Activated T-helper 2 cell treated with anti-CD3 and anti-CD28 coated beads, Interferon-gamma antibody, Interleukin-2, Interleukin-4, amounts not matched to agents 10 μg/mL and 5 μg/mL and 100 μg/mL, durations not matched to agents 14 hours and 24 hours and 36 hours (primary cell): ENCODE measurements around the gene PNMA8B. TPM values are rescaled to one million over a fixed set of nuclear protein-coding genes. Genes with fewer than 3 reads are reported as not detected.

Experiments used
- DNase-seq: peaks from one replicate; pipeline ENCODE4 v3.0.0; 2021; ENCODE audit warnings: low spot score
- H3K27ac Mint-ChIP-seq: one replicate; pipeline ENCODE4 v1.8.0; 2021; ENCODE audit warnings: mixed read lengths
- H3K27me3 Mint-ChIP-seq: one replicate; pipeline ENCODE4 v1.8.0; 2021; ENCODE audit warnings: low read depth, mixed read lengths
- H3K36me3 Mint-ChIP-seq: one replicate; pipeline ENCODE4 v1.8.0; 2021; ENCODE audit warnings: low read depth, mixed read lengths
- H3K4me1 Mint-ChIP-seq: one replicate; pipeline ENCODE4 v1.8.0; 2021; ENCODE audit warnings: low read depth, mixed read lengths
- H3K4me3 Mint-ChIP-seq: one replicate; pipeline ENCODE4 v1.8.0; 2021; ENCODE audit warnings: low read depth, mild to moderate bottlenecking, moderate library complexity, mixed read lengths
- H3K9me3 Mint-ChIP-seq: one replicate; pipeline ENCODE4 v1.8.0; 2021; ENCODE audit warnings: mixed read lengths
- intact Hi-C: fragments of 100-400 bp; cut with micrococcal nuclease; formaldehyde crosslinking; loops from one replicate; pipeline ENCODE4 v1.15.1; 2023
- total RNA-seq: library from RNA; stranded (reverse); gene quantifications from 2 replicates; pipeline ENCODE4 v1.2.3, GENCODE V29; 2022

Gene PNMA8B
- total RNA-seq, 1 donor from 2014 or later: not detected

DNA sequence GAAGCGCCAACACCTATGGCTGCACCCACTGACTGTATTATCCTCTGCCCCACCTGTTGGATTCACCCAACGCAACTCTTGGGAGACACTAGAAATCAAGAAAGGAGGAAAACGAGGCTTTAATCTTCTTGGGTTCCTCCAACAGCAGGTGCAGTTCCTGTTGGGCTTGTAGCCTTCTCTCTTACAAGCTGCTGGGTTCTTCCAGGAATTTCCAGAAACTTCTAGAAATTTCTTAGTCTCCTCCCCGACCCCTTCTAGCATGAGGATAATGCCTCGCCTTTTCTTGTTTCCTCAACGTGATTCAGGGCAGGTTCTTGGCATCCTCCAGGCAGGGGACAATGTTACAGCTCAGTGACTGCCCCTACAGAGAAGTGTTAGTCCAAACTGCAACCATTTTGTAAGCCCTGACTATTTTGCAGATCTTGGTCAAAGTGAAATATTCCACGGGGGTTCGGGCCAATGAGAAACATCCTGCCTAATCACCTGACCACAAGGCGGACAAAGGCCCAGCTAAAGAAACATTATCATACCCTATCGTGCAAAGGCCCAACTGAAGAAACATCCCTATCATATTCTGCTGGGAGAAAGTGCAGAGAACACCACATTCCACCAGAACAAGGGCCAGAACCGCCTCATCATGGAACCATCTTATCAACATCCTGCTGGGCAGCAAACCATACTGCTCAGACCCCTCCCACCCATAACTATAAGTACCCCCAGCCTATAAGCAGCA lies 23.7 kb downstream of the PNMA8B start:
- intact Hi-C loops: no loop called here
- H3K36me3 Mint-ChIP-seq: no peaks in the 10 kb centered on the region
- no peak overlapping the region for H3K4me3 Mint-ChIP-seq

DNA sequence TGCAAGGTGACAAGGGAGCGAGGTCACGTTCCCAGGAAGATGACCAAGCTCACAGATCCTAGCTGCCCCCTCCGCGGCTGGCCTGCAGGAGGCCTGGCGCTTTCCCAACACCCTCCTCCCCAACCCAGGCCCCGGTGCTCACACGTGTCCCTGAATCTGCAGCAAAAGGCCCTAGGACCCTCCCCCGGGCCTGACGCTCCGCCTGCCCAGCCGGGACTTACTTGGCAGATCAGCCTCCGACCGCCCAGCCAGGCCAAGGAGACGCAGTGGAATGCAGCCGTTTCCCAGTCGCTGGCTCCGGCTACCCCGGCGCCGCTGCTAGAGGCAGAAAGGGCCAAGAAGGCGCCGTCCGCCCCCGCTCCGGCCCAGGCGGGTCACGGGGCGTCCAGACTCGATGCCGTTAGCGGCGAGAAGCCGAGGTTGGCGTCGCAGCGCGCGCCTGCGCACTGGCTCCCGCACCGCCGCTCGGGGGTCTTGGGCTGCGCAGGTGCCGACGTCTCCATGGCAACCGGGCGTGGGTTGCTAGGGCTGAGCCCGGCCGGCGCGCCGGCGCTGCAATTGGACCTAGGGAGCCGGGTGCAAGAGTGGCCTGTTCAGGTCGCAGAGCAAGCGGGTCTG lies 24.4 kb downstream of the PNMA8B start, which contains the start of gene PNMA8A:
TSS of gene PNMA8A (minus strand) at position 448 of the 618 bp plus-strand sequence. CDS start 528 bp downstream, outside the sequence.
- intact Hi-C loops: no loop called here
- H3K4me3 Mint-ChIP-seq: no peak within 1 kb of the TSS
- peaks cover 41% of the 10 kb centered on the region for H3K27me3 Mint-ChIP-seq
- no peaks in the 10 kb centered on the region for H3K9me3 Mint-ChIP-seq
- H3K4me1 Mint-ChIP-seq: peaks cover 3% of the 10 kb centered on the region
- no peak for DNase-seq
- H3K27ac Mint-ChIP-seq: no peak within 1 kb of the TSS
- no peaks in the 10 kb centered on the region for H3K36me3 Mint-ChIP-seq

More for the DNA sequence above, 23.7 kb downstream of the PNMA8B start:
- Mint-ChIP-seq H3K9me3 (no peaks in the 10 kb centered on the region), H3K27ac (no peak overlapping the region), H3K4me1 (no peaks in the 10 kb centered on the region), H3K27me3 (peaks cover 39% of the 10 kb centered on the region)
- DNase-seq: no peak

GRCh38 chr19:46470376-46470775 lies 25.3 kb downstream of the PNMA8B start:
- Mint-ChIP-seq H3K4me1 (peaks cover 3% of the 10 kb centered on the region), H3K4me3 (no peak overlapping the region), H3K9me3 (no peaks in the 10 kb centered on the region), H3K27me3 (peaks cover 41% of the 10 kb centered on the region), H3K36me3 (no peaks in the 10 kb centered on the region), H3K27ac (no peak overlapping the region)
- DNase-seq: no peak
- intact Hi-C loops: no loop called here

DNA sequence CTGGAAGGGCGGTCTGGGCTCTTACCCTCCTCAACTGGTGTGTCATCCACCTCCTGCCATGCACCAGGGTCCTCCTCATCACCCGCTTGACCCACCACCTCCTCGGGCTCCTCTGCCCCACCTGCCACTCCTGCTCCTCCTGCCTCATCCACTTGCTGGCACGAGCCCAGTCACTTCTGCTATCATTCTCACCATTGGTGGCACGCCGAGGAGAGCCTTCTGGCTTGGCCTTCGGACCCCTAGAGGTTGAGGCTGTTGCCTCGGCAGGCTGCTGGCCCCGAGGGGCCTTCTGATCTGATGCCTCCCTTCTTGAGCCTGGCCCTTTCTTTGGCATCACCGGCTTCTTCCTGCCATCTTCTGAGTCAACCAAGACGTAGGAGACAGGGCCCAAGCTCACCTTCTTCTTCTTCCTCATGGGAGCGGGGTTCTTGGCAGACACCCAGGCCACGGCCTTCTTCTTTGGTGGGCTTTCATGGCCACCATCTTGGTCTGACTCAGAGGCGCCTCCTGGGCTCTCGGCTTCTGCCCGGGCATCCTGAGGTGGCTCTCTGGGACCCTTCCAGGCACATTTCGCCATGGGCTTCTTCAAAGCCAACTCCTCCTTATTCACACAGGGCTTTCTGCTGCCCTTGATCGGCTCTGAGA lies 26.0 kb downstream of the PNMA8B start:
- no peak for DNase-seq
- H3K36me3 Mint-ChIP-seq: no peaks in the 10 kb centered on the region
- peaks cover 41% of the 10 kb centered on the region for H3K27me3 Mint-ChIP-seq
- H3K4me1 Mint-ChIP-seq: peaks cover 3% of the 10 kb centered on the region
- intact Hi-C loops: no loop called here
- H3K9me3 Mint-ChIP-seq: no peaks in the 10 kb centered on the region
- no peak overlapping the region for H3K4me3 Mint-ChIP-seq
- no peak overlapping the region for H3K27ac Mint-ChIP-seq

DNA sequence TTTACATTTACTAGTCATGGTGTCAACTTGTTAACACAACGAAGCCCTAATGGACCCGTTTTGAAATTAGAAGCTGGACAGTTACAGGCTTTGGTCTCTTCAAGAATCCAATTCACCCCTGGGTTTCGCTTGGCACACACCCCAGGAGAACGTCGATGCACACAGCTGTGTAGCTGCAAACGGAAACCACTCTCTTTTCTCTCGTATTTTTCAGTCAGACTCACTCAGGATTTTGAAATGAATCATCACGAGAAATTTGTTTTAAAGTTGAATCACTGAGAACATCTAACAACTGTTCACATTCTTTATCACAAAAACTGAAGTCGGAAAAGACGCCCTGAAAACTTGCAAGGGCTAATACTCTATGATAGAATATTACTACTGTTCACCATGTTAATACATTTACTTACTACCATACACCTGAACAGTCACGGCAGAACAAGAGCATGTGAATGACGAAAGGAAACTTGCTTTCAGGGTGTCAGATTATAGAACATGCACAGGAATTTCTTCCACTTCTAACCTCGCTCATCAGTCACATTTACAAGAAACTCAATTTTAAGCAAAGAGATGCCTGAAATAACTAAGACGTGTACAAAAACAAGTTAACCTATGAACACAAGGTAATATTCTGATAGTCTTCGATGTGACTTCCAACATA lies 29.0 kb downstream of the PNMA8B start:
- Mint-ChIP-seq H3K4me1 (peaks cover 3% of the 10 kb centered on the region), H3K27ac (no peak overlapping the region)
- DNase-seq: no peak

GRCh38 chr19:46463516-46463915 lies 32.2 kb downstream of the PNMA8B start:
- H3K9me3 Mint-ChIP-seq: no peaks in the 10 kb centered on the region
- H3K36me3 Mint-ChIP-seq: no peaks in the 10 kb centered on the region
- intact Hi-C loops: no loop called here
- peaks cover 3% of the 10 kb centered on the region for H3K4me1 Mint-ChIP-seq
- no peak overlapping the region for H3K4me3 Mint-ChIP-seq
- no peak for DNase-seq
- peaks cover 8% of the 10 kb centered on the region for H3K27me3 Mint-ChIP-seq
- no peak overlapping the region for H3K27ac Mint-ChIP-seq

More for the DNA sequence above, 29.0 kb downstream of the PNMA8B start:
- peaks cover 17% of the 10 kb centered on the region for H3K27me3 Mint-ChIP-seq
- no peaks in the 10 kb centered on the region for H3K36me3 Mint-ChIP-seq
- no peak overlapping the region for H3K4me3 Mint-ChIP-seq
- intact Hi-C loops: no loop called here
- no peaks in the 10 kb centered on the region for H3K9me3 Mint-ChIP-seq

- H3K27me3 Mint-ChIP-seq: peaks cover 4% of the 10 kb centered on the region
- no peaks in the 10 kb centered on the region for H3K36me3 Mint-ChIP-seq
- no peak for DNase-seq
- no peak overlapping the region for H3K27ac Mint-ChIP-seq
- no peaks in the 10 kb centered on the region for H3K4me1 Mint-ChIP-seq
- no peaks in the 10 kb centered on the region for H3K9me3 Mint-ChIP-seq
- H3K4me3 Mint-ChIP-seq: no peak overlapping the region
- intact Hi-C loops: no loop called here
Measured at GRCh38 chr19:46461537-46461936, 34.1 kb downstream of the PNMA8B start.

GRCh38 chr19:46460981-46461380 lies 34.7 kb downstream of the PNMA8B start:
- intact Hi-C loops: no loop called here
- Mint-ChIP-seq H3K27me3 (peaks cover 4% of the 10 kb centered on the region), H3K27ac (no peak overlapping the region), H3K4me3 (no peak overlapping the region), H3K4me1 (no peaks in the 10 kb centered on the region), H3K9me3 (no peaks in the 10 kb centered on the region), H3K36me3 (no peaks in the 10 kb centered on the region)
- no peak for DNase-seq

DNA sequence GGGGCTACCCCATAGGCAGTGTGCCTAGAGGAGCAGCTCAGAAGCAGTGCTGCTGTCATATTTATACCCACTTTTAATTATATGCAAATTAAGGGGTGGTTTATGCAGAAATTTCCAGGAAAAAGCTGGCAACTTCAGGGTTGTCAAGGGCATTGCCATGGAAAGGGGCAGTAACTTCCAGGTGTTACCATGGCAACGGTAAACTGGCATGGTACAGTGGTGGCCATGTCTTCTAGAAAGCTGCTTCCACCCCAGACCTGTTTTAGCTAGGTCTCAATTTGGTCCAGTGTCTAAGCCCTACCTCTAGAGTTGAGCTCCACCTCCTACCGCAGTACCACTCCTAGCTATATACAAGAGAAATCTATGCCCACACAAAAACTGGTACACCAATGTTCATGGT lies 35.6 kb downstream of the PNMA8B start:
- no peak overlapping the region for H3K27ac Mint-ChIP-seq
- DNase-seq: no peak
- intact Hi-C loops: no loop called here
- H3K9me3 Mint-ChIP-seq: no peaks in the 10 kb centered on the region
- H3K4me3 Mint-ChIP-seq: no peak overlapping the region
- peaks cover 4% of the 10 kb centered on the region for H3K27me3 Mint-ChIP-seq
- no peaks in the 10 kb centered on the region for H3K4me1 Mint-ChIP-seq
- H3K36me3 Mint-ChIP-seq: no peaks in the 10 kb centered on the region

- H3K4me3 Mint-ChIP-seq: no peak overlapping the region
- intact Hi-C loops: no loop called here
- no peak for DNase-seq
- H3K36me3 Mint-ChIP-seq: no peaks in the 10 kb centered on the region
- H3K27me3 Mint-ChIP-seq: peaks cover 4% of the 10 kb centered on the region
- H3K27ac Mint-ChIP-seq: no peak overlapping the region
- no peaks in the 10 kb centered on the region for H3K9me3 Mint-ChIP-seq
- no peaks in the 10 kb centered on the region for H3K4me1 Mint-ChIP-seq
Measured at GRCh38 chr19:46456930-46457329, 38.7 kb downstream of the PNMA8B start.

- H3K27ac Mint-ChIP-seq: no peak overlapping the region
- intact Hi-C loops: no loop called here
- DNase-seq: no peak
- H3K27me3 Mint-ChIP-seq: peaks cover 12% of the 10 kb centered on the region
- H3K4me3 Mint-ChIP-seq: no peak overlapping the region
- H3K9me3 Mint-ChIP-seq: peaks cover 7% of the 10 kb centered on the region
- H3K36me3 Mint-ChIP-seq: no peaks in the 10 kb centered on the region
- no peaks in the 10 kb centered on the region for H3K4me1 Mint-ChIP-seq
Measured at GRCh38 chr19:46454244-46454643, 41.4 kb downstream of the PNMA8B start.

GRCh38 chr19:46453661-46454060 lies 42.0 kb downstream of the PNMA8B start:
- H3K4me1 Mint-ChIP-seq: no peaks in the 10 kb centered on the region
- peaks cover 13% of the 10 kb centered on the region for H3K27me3 Mint-ChIP-seq
- peaks cover 8% of the 10 kb centered on the region for H3K9me3 Mint-ChIP-seq
- H3K4me3 Mint-ChIP-seq: no peak overlapping the region
- no peaks in the 10 kb centered on the region for H3K36me3 Mint-ChIP-seq
- H3K27ac Mint-ChIP-seq: no peak overlapping the region
- no peak for DNase-seq
- intact Hi-C loops: no loop called here

DNA sequence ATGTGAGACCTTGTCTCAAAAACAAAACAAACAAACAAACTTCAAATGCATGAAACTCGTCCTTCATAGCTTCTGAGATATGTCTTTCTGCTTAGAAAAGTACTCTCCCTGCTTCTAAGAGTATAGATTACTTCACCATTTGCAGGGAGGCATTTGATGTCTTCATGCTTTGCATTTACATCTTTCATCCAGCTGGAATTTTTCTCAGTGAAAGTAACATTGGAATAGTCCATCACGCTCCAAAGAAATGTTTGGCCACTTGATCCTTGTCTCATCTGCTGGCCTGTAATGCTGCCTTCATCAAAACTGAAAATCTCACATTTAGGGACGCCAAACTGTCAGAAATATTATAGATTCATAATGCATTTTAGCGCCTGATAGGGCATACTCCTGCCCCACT lies 43.5 kb downstream of the PNMA8B start:
- DNase-seq: no peak
- H3K36me3 Mint-ChIP-seq: no peaks in the 10 kb centered on the region
- H3K27ac Mint-ChIP-seq: no peak overlapping the region
- intact Hi-C loops: no loop called here
- peaks cover 10% of the 10 kb centered on the region for H3K27me3 Mint-ChIP-seq
- H3K4me3 Mint-ChIP-seq: no peak overlapping the region
- H3K9me3 Mint-ChIP-seq: peaks cover 8% of the 10 kb centered on the region
- H3K4me1 Mint-ChIP-seq: no peaks in the 10 kb centered on the region
